Esophagus squamous epithelium (tissue), 5 donors: Measurements from ENCODE around the gene TLDC2. TPM values are rescaled to one million over a fixed set of nuclear protein-coding genes. Genes with fewer than 3 reads are reported as not detected.
A peak's percentile ranks its signal among the peaks of the same experiment; 100 is the strongest.
"Not testable (repeated sequence)": the region's sequence is repeated elsewhere in the genome, so short reads cannot be mapped to it uniquely, and the experiment has no call there.

Experiments
- DNase-seq: peaks from one replicate; lab custom pipeline; 2025; lab: John Stamatoyannopoulos, UW
- H3K27ac ChIP-seq, 4 donors: fragments of 200-600 bp; sonication (generic); one replicate each; pipeline ENCODE4 v1.5.1; 2016 to 2019; ENCODE audit warnings: mild to moderate bottlenecking in 1 of 4
- H3K27me3 ChIP-seq, 4 donors: fragments of 200-600 bp; sonication (generic); 1 replicate in 3 of 4; 2 replicates in 1 of 4; pipeline versions ENCODE4 v1.5.1 to v1.6.0; 2017 to 2021; ENCODE audit warnings: antibody characterized with exemption in 1 of 4
- H3K36me3 ChIP-seq, 3 donors: fragments of 200-600 bp; sonication (generic); one replicate each; pipeline ENCODE4 v1.5.1; 2016 to 2019
- H3K4me1 ChIP-seq, 3 donors: fragments of 200-600 bp; sonication (generic); one replicate each; pipeline ENCODE4 v1.5.1; 2017 to 2019
- H3K4me3 ChIP-seq, 4 donors: fragments of 200-600 bp; sonication (generic); 1 replicate in 3 of 4; 2 replicates in 1 of 4; pipeline ENCODE4 v1.5.1; 2016 to 2019; ENCODE audit warnings: mild to moderate bottlenecking in 2 of 4, moderate library complexity in 1 of 4
- H3K9me3 ChIP-seq, 3 donors: fragments of 200-600 bp; sonication (generic); one replicate each; pipeline ENCODE4 v1.5.1; 2016 to 2019
- CTCF ChIP-seq, 6 experiments: fragments of 450-650 bp in 4 of 6; fragments of 200-600 bp in 2 of 6; sonication (generic) in 2 of 6; IDR thresholded peaks; one replicate each; pipeline ENCODE4 v1.5.1; 2016 to 2019; ENCODE audit warnings: antibody characterized with exemption in 6 of 6, mild to moderate bottlenecking in 4 of 6, moderate library complexity in 4 of 6
- POLR2A ChIP-seq, 4 donors: fragments of 450-650 bp; IDR thresholded peaks; one replicate each; pipeline ENCODE4 v1.6.1; 2017; ENCODE audit warnings: antibody characterized with exemption in 4 of 4, mild to moderate bottlenecking in 4 of 4, moderate library complexity in 3 of 4
- WGBS, 2 donors: methylation state at CpG; one replicate each; pipeline ENCODE4 v1.1.5; 2018; 5-methylcytosine and 5-hydroxymethylcytosine counted together
- intact Hi-C: fragments of 100-400 bp; cut with DNase I; formaldehyde crosslinking; loops from one replicate; pipeline ENCODE4 v1.15.0; 2022
- total RNA-seq, 4 donors: library from RNA; depleted of rRNA; stranded (reverse); fragments of >200 nt; gene quantifications; one replicate each; pipeline ENCODE4 v1.1.0, GENCODE V29; 2016
- donor health status: DM: yes; HTN: yes; CAD: no.

The TLDC2 gene
- total RNA-seq, 4 donors from 2014 or later: 0.53 to 1.1 TPM; not detected in 2

- H3K27me3 ChIP-seq: no peaks in the 10 kb centered on the region
- no peaks in the 10 kb centered on the region for H3K9me3 ChIP-seq
- H3K4me3 ChIP-seq: no peak overlapping the region
- TF ChIP-seq POLR2A (IDR thresholded peaks at IDR 0.05) (no peak), CTCF (IDR thresholded peaks at IDR 0.05) (peak in 5 of 6 experiments; percentile 20 to 47 (median 29))
- H3K36me3 ChIP-seq: peaks cover 0 to 38% (median 4%) of the 10 kb centered on the region in 3 donors
- peaks cover 21 to 61% (median 42%) of the 10 kb centered on the region in 3 donors for H3K4me1 ChIP-seq
- intact Hi-C loops: no loop called here
- WGBS, 2 donors: 71 to 85% methylated on average over 5 to 6 of the region's 9 CpGs
- no peak for DNase-seq
- peak overlapping the region; percentile 81 to 93 (median 88) for H3K27ac ChIP-seq
Observed at GRCh38 chr20:36836591-36837269, 39.2 kb upstream of the TLDC2 start.

DNA sequence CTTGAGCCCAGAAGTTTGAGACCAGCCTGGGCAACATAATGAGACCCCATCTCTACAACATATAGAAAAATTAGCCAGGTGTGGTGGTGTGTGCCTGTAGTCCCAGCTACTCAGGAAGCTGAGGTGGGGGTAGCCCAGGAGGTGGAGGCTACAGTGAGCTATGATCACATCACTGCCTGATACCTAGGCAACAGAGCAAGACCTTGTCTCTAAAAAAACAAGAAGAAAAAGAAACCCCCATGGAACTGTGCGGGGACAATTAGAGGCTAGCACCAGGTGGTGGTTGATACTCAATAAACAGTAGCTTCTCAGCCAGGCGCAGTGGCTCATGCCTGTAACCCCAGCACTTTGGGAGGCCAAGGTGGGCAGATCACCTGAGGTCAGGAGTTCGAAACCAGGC, 37.6 kb upstream of the TLDC2 start:
- H3K27ac ChIP-seq, intact Hi-C loops, H3K9me3 ChIP-seq, H3K4me3 ChIP-seq, H3K27me3 ChIP-seq, DNase-seq: not testable (repeated sequence)
- Histone ChIP-seq H3K4me1 (peaks cover 18 to 61% (median 36%) of the 10 kb centered on the region in 3 donors), H3K36me3 (peaks cover 0 to 38% (median 4%) of the 10 kb centered on the region in 3 donors)
- WGBS, 2 donors: 96% methylated on average over 3 of the region's 3 CpGs

GRCh38 chr20:36839150-36839549, 36.8 kb upstream of the TLDC2 start:
- Histone ChIP-seq H3K4me3 (no peak overlapping the region), H3K36me3 (peaks cover 0 to 35% (median 4%) of the 10 kb centered on the region in 3 donors), H3K9me3 (no peaks in the 10 kb centered on the region), H3K27me3 (no peaks in the 10 kb centered on the region), H3K27ac (no peak overlapping the region), H3K4me1 (peaks cover 24 to 61% (median 36%) of the 10 kb centered on the region in 3 donors)
- TF ChIP-seq POLR2A (IDR thresholded peaks at IDR 0.05): no peak
- TF ChIP-seq CTCF (IDR thresholded peaks at IDR 0.05): no peak
- no peak for DNase-seq
- 100% methylated on average over 2 of the region's 23 CpGs for whole genome bisulfite sequencing, 2 donors
- intact Hi-C loops: no loop called here

DNA sequence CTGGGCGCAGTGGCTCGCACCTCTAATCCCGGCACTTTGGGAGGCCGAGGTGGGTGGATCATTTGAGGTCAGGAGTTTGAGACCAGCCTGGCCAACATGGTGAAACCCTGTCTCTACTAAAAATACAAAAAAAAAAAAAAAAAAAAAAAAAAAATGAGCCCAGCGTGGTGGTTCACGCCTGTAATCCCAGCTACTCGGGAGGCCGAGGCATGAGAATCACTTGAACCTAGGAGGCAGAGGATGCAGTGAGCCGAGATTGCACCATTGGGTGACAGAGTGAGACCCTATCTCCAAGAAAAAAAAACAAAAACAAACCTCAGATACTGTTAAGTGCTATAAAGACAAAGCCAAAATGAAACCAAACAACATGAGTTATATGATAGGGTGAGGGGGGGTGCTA, 34.9 kb upstream of the TLDC2 start:
- H3K4me3 ChIP-seq, DNase-seq, intact Hi-C loops, H3K9me3 ChIP-seq, H3K27me3 ChIP-seq: not testable (repeated sequence)
- Histone ChIP-seq H3K36me3 (peaks cover 0 to 33% (median 4%) of the 10 kb centered on the region in 3 donors), H3K27ac (peak overlapping the region in 3 of 4 donors; percentile 82 to 90 (median 85)), H3K4me1 (peaks cover 13 to 61% (median 40%) of the 10 kb centered on the region in 3 donors)
- WGBS, 2 donors: 86 to 93% methylated on average over 6 to 9 of the region's 9 CpGs

- DNase-seq: no peak
- Histone ChIP-seq H3K27me3 (no peaks in the 10 kb centered on the region), H3K4me1 (peaks cover 34 to 84% (median 69%) of the 10 kb centered on the region in 3 donors), H3K4me3 (no peak overlapping the region), H3K27ac (peak overlapping the region; percentile 44 to 95 (median 86)), H3K36me3 (no peaks in the 10 kb centered on the region), H3K9me3 (no peaks in the 10 kb centered on the region)
- intact Hi-C loops: no loop called here
- no peak for TF ChIP-seq POLR2A (IDR thresholded peaks at IDR 0.05)
- no peak for TF ChIP-seq CTCF (IDR thresholded peaks at IDR 0.05)
- WGBS, 2 donors: no CpG with 5 or more reads among the region's 10 CpGs
Observed at GRCh38 chr20:36845288-36845971, 30.5 kb upstream of the TLDC2 start.
